GM04503 (cell line): ENCODE results near the gene ZHX3.

Experiments
- DNase-seq: peaks from one replicate; pipeline ENCODE4 v3.0.0-alpha.2; 2012; ENCODE audit warnings: low read depth

ZHX3 gene

DNA sequence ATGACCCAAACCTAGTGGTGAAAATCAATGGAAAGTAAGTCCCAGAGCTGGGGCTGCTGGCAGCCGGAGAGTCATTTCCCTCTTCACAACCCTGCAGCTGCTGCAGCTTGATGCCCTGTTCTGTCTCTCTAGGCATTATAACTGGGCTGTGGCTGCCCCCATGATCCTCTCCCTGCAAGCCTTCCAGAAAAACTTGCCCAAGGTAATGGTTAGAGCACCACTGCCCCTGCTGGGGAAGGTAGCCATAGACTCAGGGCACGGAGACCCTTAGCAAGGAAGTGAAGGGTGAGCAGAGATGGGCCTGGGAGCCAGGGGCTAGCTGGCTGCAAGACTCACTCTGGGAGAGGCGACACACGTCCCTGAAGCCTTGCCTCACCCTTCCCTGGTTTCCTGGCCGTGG lies 35.1 kb upstream of the ZHX3 start:
- no peak for DNase-seq

DNA sequence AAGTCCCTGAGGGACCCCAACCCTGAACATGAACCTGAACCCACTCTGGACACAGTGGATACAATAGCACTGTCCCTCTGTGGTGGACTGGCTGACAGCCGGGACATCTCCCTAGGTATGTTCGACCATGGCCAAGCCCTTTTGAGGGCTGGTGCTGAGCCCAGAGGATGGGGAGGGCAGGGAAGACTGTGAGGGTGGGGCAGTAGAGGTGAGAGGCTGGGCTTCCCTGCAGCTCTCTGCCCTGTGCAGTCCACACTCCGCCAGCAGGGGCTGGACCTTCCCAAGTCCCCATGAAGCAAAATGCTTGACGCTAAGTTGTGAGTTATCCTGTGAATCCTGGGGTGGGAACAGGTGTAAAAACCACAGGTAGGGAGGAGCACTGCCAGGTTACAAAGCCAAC lies 34.6 kb upstream of the ZHX3 start:
- DNase-seq, result no peak

DNA sequence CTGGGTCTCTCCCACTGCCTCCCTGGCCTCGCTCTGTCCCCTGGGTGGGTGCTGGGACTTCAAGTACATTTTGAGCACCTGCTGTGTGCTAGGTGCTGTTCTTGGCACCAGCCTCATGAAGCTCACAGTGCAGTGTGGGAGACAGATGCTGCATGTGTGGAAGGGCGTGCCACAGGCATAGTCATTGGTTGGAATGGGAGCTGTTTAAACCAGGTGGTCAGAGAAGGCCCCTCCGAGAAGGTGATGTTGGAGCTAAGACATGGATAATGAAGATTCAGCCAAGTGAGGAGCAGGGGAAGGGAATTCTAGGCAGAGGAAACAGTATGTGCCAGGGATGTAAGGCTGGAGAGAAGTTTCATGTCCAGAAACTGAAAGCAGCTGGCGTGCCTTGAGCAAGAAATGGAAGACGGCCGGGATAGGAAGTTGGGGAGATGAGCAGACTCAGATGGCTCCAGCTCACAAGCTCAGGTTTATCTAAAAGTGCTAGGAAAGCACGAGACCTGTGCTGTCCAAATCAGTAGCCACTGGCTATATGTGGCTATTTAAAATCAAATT lies 33.0 kb upstream of the ZHX3 start:
- no peak for DNase-seq

DNA sequence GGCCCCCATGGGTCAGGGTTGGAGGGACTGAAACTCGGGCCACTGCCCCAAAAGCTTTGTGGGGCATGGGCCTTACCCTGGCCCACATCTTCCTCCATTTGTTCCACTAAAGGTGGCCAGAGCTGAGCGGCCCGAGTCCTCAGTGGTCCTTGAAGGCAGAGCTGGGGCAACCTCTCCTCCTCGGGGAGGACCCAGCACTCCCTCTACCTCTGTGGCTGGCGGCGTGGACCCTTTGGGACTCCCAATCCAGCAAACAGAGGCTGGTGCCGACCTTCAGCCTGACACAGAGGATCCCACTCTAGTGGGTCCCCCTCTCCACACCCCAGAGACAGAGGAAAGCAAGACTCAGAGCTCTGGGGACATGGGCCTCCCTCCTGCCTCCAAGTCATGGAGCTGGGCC lies 32.4 kb upstream of the ZHX3 start:
- no peak for DNase-seq

DNA sequence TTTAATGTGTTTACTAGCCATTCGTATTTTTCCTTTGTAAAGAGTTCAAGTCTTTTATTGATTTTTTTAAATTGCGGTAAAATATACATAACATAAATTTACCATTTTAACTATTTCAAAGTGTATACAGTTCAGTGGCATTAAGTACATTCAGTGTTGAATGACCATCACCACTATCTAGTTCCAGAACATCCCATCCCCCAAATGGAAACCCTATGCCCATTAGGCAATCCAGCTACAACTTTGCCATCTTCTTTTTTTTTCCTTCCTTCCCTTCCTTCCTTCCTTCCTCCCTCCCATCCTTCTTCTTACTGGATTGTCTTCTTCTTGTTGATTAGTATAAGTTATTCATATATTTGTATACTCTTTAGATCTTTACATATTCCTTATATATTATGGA lies 31.7 kb upstream of the ZHX3 start:
- no peak for DNase-seq

DNA sequence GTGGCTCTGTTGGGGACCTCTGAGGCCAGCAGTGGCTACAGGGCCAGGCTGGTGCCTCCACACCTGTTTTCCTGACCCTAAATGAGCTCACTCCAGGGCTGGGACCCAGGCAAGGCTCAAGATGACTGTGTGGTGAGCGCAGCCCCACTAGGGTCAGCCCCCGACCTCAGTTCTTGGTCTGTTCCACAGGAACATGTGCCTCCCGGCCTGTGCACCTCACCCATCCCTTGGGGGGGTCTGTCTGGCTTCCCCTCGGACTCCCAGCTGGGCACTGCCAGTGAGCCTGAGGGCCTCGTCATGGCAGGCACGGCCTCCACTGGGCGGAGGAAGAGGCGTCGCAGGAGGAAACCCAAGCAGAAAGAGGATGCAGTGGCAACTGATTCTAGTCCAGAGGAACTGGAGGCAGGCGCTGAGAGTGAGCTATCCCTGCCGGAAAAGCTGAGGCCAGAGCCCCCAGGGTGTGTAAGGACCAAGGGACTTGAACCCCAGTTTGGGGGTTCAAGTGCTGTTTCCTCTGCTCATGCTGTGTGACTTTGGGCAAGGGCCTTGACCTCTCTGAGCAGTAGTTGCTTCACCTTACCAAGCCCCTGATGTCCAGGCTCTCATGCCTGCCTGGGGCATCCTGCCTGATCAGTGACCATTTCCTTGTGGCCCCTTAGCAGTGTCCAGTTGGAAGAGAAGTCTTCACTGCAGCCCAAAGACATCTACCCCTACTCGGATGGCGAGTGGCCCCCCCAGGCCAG lies 31.1 kb upstream of the ZHX3 start:
- DNase-seq, result no peak

DNA sequence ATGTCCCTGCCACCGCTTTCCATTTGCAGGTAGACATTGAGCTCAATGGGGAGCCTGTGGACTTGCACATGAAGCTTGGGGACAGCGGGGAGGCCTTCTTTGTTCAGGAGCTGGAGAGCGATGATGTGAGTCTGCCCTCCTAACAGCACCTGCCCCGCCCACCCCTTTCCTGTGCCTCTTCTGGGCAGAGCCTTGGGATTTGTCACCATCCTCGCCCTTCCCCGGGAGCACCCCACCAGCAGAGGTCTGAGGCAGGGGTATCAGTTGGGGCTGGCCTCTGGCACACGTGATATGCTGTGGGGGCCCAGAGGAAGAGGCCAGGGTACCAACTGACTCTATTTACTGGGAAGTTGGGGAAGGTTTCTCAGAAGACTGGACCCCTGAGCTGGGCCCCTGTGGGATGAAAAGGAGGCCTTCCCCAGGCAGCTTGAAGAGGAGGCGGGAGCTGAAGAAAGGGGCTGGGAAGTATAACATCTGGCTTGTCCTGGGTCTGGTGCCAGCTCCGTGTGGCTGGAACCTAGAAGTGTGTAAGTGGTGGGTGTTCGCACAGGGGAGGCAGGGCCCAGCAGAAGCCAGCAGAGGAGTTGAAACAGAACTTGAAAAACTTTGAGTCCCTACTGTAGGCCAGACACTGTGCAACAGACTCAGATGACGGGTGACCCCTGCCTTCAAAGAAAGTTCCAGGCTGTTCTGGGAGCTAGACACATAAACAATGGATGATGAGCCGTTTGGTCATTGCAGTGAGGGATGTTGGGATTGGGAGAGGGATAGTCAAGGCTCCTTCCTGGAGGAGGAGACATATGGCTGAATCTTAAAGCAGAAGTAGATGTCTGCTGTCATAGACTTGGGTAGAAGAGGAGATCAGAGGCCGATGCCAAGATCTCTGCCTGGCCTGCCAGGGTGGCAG lies 30.2 kb upstream of the ZHX3 start:
- no peak for DNase-seq

DNA sequence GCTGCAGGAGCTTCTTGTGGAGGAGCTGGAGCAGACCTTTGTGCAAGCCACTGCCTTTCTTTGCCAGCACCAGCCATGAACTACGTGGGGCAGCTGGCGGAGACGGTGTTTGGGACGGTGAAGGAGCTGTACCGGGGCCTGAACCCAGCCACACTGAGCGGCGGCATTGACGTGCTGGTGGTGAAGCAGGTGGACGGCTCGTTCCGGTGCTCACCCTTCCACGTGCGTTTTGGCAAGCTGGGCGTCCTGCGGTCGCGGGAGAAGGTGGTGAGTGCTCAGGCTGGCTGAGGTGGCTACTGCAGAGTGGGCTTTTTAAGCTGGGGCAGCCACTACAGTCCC lies 28.2 kb upstream of the ZHX3 start:
- no peak for DNase-seq

DNA sequence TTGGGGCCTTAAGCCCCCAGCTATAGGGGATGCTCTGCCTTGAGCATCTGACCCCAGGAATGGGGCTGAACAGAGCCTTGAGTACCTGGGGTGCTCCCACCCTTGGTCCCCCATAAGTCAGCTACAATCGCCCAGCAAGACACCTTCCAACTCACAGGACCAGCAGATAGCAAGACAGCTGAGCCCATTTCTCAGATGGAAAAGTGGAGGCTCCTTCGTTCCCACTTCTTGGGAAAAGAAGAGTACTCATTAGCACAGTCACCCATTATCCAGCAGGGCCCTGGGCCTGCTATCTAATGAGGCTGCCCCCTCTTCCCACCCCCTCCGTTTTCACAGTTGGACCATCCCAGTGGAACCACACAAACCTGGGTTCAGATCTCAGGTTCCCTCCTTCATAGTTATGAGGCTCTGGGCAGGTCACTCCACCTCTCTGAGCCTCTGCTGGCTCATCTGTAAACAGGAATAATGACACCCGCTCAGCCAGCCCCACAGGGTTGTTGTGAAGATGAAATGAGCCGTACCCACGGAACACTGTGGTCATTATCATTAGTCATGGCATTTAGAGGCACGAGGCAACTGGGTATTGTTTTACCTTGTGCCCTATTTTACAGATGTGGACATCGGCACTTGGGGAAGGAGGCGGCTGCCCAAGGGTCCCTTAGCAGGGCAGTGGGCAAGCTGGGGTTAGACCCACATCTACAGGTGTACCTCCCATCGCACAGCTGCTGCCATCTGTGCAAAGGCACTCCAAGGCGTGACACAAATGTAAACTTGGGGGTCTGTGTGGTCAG lies 27.6 kb upstream of the ZHX3 start:
- DNase-seq, result no peak

DNA sequence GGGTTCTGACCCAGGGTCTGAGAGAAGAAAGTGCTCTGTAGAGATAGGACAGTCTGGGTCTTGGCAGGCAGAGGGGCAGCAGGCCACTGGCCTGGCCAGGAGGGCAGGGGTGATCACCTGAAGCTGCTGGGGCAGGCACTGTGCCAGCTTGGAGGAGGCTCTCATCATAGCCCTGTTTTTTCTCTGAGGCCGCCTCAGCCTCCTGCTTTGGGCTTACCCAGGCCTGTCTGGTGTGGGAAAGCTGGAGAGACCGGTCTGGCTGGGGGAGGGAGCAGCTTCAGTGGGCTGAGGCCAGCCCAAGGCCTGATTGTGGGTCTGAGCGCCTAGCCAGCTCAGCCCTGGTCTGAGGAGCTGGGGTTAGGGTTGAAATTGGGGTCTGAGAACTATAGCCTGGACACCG lies 26.9 kb upstream of the ZHX3 start:
- DNase-seq, result no peak

DNA sequence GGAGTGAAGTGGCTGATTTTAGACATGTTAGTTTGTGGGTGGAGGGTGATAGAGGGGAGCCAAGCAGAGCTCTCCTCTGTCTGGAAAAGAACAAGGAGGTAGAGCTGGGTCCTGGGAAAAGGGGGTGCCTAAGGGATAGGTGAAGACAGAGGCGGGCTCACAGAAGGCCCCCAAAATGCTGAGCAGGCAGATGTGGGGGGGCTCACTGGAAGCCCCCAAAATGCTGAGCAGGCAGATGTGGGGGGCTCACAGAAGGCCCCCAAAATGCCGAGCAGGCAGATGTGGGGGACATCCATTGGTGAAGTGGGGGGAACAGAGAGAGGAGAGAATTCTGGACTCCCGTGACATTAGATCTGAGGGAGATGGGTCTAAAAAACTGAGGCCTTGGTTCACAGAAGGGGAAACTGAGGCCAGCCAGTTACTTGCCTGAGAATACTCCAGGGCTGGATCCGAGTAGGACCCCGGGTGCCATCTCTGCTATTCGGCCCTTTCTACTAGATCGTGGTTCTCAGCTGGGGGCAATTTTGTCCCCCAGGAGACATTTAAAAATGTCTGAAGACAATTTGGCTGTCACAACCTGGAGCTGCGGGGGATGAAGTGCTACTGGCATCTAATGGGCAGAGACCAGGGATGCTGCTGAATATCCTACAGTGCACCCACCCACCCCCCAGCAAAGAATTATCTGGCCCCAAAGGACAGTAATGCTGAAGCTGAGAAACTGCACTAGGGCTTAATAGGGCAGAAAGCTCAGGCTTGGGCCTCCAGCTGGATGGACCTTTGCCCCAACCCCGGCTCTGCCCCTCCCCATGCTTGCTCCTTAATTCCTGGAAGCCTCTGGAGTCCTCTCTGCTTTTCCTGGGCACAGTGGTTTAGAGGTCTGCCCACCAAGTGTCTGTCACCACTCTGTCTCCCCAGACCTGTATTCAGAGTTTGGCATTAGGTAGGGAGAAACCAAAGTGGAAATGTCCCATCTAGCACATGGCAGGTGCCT lies 25.2 kb upstream of the ZHX3 start:
- DNase-seq, result no peak

DNA sequence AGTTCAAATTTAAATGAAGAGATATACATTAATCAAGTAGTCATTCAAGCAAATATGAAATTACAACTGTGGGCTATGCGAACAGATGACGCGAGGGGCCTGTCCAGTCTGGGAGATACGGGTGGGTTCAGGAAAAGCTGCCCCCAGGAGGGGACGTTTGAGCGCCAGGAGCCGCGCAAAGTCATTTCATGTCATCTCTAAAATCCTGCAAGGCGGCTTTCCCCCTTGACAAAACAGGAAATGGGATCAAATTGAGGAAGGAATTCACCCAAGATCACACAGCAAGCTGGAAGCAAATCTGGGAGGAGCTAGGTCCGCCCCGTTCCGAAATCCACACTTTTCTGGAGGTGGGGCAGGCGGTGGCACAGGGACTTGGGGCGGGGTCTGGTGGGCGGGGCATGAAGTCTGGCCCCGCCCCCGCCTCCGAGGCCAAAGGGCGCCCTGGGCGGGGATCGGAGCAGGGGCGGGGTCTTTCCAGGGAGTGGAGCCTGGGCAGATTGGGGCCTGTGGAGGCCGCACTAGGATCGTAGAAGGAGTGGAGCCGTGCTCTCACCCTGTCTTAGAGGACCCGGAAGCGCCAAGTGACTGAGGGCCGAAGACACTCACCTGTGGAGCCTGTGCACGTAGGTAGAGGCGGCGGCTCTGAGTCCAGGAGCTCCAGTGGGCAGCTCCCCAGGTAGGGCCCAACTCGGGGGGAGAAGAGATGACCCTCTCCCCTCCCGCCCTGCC lies 23.0 kb upstream of the ZHX3 start, which contains the start of gene LPIN3:
LPIN3 (plus strand) TSS at position 495 of the 729 bp plus-strand sequence. CDS start 4,983 bp downstream, outside the sequence.
- DNase-seq, result peak; percentile 72

DNA sequence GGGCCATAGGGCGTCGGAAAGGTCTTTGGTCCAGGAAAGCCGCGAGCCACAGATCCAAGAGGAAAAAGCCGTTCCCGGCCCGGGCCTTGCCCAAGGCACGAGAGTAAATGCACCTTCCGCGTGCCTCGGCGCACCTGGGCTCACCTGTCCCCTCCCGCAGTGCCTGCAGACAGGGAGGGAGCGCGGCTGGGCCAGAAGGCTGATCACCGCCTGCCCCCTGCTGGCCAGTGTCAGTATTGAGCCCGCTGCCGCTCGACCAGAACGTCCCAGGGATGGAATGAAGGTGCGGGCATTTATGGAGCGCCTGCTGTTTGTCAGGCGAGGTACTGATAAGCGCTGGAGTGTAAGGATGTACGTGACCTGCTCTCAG lies 22.4 kb upstream of the ZHX3 start:
- DNase-seq, result no peak

DNA sequence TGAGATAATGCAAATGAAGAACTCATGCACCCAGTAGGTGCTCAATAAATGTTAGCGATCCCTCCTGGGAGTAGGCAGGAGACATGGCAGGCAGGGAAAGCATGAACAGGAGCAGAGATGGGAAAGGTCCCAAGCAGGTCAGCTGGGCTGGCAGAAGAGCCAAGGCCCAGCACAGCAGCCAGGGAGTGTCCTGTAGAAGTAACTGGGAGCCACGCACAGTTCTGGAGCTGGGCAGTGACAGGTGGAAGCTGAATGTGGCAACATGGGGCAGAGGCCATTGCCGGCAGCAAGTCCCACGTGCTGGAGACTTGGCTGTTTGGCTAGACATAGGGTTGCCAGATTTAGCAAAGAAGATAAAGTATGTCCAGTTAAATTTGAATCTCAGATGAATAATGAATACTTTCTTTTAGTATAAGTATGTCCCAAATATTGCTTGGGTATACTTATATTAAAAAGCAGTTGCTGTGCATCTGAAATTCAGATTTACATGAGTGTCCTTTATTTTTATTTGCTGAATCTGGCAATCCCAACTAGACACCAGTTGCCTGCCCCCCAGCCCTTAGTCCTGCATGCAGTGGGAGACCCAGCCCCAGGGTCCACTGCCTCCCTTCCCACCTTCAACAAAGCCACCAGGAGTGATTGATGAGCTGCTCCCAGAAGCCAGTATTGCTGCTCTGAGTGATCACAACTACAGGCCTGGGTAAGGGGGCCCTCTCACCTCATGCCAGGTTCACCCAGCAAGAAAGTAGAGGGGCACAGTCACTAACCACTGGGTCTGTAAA lies 19.4 kb upstream of the ZHX3 start:
- DNase-seq, result no peak

DNA sequence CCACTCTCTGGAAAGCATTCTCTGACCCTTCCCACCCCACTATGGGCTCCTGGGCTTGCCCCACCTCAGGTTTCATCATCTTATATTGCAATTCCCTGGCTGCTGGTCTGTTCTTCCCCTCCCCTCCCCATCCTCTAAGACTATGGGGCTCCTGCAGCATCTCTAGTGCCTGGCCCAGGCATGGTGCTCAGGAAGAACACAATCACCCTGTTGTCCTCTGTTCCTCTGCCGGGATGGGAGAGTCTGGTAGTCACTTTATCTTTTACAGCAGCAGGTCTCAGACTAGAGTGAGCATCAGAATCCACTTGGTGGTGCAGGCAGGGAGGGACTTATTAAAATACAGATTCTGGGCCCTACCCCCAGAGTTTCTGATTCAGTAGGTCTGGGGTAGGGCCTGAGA lies 18.1 kb upstream of the ZHX3 start:
- no peak for DNase-seq

DNA sequence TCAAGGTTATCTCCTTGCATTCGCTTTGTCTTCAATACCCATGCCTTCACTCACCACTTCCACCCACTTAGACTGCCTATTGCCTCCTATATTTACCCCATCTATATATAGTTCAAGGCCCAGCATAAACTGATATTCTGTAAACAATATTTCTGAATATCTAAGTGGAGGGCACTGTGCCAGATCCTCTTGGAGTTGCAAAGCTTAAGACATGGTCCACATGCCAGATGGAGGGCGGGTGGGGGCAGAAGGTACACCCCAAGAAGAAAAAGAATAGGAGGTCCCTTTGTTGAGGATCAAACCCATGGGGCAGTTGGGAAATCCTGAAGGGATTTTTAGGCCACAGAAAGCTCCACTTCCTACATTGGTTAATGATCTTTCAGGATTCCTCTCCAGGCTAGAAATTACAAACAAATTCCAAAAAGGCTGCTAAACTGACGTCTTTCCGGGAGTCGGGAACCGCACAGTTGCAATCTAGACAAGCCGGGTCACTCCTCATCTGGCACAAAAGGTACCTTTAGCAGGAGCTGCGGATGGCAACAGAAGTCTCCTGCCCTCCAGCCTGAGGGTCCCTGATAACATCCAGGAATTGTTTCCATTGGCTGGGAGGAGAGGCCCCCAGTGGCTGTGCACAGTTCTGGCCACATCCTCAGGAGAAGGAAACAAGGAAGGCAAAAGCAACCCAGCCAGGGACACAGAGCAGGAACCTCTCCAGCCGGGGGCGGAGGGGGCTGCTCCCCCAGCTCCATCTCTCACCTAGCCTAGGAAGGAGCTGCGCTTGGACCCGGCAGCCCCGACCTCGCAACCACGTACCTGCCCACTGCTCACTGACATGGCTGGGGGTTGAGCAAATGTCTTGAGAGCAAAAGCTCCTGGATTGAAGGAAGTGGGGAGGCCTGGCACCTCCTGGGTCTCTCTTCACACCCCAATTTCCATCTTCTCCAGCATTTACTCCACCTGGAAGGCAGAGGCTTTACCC lies 17.2 kb upstream of the ZHX3 start:
- no peak for DNase-seq

DNA sequence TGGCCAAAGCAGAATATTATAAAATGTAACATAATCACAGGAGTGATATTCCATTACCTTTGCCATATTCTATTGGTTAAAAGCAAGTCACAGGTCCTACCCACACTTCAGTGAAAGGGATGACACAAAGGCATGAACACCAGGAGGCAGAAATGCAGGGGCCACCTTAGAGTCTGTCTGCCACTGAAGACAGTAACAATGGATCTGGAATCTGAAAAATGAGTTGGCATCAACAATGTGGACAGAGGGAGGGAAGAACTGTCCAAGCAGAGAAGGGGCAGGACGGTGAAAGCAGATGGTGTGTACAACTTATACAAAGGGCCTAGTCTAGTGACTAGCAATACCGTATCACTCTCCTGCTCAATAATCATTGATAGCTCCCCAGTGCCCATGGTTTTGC lies 16.5 kb upstream of the ZHX3 start:
- DNase-seq, result no peak

DNA sequence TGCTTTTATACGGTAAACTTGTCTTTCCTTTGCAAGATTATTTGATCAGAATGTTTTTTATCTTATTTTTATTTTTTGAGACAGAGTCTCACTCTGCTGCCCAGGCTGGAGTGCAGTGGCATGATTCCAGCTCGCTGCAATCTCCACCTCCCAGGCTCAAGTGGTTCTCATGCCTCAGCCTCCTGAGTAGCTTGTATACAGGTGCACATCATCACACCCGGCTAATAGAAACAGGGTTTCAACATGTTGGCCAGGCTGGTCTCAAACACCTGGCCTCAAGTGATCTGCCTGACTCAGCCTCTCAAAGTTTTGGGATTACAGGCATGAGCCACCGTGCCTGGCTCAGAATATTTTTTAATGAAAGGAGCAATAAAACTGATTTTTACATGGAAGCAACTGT lies 14.2 kb upstream of the ZHX3 start:
- no peak for DNase-seq
